ENCODE data around the gene SLC66A2.

The SLC66A2 gene

DNA sequence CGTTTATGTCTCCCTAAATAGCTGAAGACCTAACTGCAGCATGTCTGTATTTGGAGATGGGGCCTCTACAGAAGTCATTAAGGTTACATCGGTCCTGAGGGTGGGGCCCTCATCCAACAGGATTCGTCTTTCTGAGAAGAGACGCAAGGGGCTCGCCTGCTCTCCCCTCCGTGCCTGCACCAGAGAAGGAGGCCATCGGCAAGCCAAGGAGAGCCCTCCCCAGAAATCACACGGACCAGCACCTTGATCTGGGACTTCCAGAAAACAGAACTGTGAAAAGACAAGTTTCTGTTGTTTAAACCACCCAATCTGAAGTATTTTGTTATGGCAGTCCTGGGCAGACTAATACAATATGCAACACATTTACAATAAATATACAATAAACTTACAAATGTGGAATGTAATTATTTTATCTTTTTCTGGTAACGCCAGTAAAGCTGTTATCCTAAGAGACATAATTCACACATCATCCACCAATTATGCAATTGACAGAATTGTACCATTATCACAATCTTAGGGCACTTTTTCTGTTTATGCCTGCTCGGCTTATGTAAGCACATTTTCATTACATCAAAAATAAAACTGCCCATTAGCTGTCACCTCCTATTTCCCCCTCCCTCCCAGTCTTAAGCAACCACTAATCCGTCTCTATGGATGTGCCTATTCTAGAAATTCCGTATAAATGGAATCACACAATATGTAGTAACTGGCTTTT, 19.1 kb upstream of the SLC66A2 start:
- no peak for DNase-seq

DNA sequence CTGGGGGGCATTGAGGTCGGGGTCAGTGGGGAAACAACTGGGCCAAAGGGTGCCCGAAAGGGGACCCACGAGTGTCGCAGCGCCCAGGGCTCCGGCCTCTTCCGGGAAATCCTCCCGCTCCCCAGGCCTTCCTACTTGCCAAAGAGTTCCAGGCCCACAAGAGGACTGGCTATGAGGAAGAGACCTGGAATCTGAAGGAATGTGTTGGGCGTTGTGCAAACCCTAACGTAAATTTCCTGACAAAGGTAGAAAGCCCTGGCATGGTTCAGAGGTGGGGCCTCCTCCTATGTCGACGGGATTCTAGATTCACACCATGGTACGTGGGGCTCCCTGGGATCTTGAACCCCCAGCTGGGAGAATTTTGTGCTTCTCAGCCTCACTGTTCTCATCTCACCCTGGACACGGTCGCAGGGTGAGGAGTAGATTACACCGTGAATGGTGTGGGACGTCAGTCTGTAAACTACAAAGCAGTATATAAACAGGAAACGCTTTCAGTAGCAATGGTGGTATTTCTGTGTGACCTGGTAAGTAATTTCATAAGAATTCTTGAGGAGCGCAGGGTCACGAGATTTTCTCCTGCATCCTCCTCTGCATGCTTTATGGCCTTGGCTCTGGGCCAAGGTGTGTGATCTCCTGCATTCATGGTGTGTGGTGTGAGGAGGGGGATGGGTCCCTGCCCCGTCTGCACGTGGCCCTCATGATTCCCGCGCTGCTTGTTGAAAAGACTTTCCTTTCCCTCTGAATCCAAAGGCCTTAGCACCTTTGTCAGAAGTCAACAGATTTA, 13.9 kb upstream of the SLC66A2 start:
- peak; percentile 93 for DNase-seq

DNA sequence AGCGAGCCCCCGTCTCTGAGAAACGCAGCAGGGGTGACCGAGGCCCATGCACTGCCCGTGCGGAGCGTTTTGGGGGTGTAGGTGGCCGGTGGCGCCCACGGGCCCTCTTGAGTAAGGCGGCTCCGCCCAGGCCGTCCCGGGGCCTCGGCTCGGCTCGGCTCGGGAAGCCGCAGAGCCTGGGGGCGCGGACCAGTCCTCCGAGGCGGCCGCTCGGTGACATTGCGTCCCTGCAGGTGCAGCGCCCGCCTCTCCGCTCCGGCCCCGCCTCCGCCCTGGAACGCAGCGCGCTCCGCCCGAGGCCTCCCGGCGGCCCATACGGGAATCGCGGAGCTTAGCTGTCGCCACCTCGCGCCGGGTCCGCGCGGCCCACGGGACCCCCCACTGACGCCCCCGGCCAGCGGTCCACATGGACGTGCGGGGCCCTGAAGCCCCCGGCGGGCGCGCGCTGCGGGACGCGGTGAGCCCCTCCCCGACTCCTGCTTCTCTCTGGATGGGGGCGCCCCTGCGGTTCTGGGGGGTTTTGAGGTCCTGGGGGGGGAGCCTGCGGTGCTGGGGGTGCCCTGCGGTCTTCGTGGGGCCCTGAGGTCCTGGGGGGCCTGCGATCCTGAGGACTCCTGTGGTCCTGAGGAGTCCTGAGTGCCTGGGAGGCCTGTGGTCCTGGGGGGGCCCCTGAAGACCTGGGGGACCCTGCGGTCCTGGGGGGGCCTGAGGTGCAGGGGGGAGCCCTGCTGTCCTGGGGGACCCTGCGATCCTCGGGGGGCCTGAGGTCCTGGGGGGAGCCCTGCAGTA, 13.1 kb upstream of the SLC66A2 start, which contains the start of gene HSBP1L1:
HSBP1L1 (plus strand) TSS at position 314 of the 789 bp plus-strand sequence; CDS start at position 407, 93 bp downstream.
- peak; percentile 96 for DNase-seq

DNA sequence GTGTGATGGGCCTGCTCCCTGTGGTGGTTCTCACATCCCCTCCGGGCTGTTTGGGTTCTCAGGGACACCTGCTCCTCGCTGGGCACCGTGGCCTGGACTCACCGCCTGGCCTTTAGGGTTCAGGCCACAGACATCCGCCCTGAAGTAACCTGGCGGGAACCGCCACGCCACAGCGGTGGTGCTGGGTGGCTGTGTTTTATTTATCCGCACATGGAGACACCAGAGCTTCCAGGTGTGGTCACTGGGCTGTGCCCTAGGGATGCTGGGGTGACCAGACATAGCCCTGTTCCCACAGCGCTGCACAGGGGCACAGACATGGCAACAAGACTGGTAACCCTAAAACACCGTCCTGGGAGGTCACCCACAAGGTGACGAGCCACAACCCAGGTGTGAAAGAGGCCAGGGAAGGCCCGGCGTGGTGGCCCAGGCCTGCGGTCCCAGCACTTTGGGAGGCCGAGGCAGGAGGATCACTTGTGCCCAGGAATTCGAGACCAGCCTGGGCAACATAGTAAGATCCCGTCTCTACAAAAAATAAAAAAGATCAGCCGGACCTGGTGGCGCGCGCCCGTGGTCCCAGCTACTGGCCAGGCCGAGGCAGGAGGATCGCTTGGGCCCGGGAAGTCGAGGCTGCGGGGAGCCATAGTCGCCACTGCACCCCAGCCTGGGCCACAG, 12.3 kb upstream of the SLC66A2 start:
- DNase-seq: no peak

DNA sequence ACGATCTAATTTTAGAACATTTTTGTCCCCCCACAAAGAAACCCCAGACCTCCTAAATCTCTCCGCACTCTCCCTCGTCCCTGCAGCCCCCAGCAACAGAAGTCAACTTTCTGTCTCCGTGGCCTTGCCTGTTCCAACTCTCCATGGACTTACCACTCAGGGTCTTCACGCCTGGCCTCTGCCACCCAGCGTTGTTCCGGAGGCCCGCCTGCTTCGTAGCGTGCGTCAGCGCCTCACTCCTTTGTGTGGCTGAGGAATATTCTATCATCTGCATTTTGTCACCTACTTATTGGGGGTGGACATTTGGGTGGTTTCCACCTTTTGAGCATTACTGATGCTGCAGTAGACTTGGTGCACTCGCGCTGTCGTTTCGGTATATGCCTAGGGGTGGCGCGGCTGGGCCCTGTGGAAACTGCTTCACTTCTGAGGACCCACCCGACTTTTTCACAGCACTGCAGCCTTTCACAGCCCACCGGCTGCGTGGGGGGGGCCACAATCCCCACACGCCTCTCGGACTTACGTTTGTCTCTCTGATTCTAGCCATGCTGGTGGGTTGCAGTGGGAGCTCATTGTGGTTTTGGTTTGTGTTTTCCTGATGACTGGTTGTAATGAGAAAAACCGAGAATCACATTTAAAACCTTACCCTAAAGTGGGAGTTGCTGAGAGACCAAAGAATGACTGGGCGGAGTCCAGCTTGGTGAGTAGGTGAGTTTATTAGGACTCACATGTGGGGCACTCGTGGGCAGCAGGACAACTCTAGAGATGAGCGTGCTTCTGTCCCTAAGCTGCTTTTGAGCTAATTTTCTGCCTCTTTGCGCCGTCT, 11.6 kb upstream of the SLC66A2 start:
- DNase-seq: no peak

DNA sequence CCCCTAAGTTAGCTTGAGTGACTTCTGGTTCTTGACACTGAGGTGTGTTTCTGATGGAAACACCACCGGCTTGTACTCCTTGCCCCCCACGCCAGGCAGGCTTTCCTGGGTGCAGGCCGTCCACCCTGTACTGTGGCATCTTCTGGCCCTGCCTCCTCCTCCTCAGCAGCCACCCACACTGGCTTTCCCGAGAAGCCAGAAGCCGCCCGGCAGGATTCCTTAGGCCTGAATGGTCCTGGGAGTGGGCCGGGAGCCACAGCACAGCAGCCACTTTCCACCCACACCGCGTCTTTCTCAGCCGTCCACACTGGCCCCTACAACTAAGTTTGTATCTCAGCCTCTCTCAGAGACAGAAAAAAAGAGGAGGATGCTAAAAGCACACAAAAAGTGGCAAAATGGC, 10.9 kb upstream of the SLC66A2 start:
- DNase-seq: no peak

DNA sequence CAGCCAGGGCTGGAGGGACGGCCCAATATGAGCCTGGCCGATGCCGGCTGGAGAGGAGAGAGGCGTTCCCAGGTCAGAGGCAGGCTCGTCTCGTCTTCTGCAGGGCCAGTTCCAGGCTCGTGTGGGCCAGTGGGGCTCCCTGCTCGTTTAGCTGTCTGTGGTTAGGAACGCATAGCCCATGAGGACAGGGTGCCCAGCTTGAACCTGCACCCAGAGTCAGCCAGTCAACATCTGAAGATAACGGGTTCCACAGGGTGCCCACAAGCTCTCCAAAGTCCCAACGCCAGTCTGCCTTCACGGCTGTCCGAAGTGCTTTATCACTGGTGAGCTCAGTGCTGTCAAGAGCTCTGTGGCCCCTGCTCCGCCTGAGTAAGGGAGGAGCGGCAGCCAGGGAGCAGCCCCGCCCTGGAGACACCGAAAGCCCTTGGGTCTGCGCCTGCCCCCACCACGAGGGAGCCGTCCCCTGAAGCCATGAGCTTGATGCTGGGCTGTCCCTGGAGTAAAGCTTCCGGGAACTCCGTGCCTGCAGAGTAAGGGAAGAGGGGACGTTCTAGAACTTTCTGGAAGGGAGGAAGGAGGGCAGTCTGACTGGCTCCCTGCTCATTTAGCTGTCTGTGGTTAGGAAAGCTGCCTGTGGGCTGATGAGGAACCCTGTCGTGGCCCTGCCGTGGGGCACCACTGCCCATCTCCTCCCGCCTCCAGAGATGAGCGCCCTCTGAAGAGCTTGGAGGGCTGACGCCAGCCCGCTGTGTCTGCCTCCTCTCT, 10.3 kb upstream of the SLC66A2 start:
- no peak for DNase-seq

DNA sequence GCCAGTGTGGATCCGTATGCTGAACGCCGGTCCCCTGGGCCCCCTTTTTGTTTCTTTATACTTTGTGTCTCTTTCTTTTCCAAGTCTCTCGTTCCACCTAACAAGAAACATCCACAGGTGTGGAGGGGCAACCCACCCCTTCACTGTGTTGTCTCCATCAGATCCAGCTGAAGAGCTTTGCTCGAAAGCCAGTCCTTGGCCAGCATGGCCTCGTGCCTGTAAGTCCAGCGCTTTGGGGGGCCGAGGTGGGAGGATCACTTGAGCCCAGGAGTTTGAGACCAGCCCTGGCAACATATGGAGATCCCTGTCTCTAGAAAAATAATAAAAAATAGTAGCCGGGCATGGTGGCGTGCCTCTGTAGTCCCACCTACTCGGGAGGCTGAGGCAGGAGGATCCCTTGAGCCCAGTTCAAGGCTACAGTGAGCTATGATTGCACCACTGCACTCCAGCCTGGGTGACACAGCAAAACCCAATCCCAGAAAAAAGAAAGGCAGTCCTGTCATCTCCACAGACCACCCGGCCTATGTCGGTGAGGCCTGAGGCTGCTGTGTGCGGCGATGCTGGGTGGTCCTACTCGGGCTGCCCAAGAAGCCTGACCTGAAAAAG, 9.6 kb upstream of the SLC66A2 start:
- DNase-seq: no peak

DNA sequence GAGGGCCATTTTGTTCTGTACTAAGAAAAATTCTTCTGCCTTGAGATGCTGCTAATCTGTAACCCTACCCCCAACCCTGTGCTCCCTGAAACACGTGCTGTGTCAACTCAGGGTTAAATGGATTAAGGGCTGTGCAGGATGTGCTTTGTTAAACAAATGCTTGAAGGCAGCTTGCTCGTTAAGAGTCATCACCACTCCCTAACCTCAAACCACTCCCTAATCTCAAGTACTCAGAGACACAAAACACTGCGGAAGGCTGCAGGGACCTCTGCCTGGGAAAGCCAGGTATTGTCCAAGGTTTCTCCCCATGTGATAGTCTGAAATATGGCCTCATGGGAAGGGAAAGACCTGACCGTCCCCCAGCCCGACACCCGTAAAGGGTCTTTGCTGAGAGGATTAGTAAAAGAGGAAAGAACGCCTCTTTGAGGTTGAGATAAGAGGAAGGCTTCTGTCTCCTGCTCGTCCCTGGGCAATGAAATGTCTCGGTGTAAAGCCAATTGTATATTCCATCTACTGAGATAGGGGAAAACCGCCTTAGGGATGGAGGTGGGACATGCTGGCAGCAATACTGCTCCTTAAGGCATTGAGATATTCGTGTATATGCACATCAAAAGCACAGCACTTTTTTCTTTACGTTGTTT, 8.8 kb upstream of the SLC66A2 start:
- peak; percentile 64 for DNase-seq

DNA sequence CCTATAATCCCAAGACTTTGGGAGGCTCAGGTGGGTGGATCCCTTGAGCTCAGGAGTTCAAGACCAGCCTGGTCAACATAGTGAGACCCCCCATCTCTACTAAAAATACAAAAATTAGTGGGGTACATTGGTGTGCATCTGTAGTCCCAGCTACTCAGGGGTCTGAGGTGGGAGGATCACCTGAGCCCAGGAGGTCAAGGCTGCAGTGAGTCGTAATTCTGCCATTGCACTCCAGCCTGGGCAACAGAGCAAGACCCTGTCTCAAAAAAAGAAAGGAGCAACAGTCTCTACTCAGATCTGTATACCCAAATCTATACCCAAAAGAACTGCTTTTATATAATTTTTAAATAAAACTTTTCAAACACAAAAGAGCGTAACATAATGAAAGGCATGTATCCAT, 7.5 kb upstream of the SLC66A2 start:
- DNase-seq: no peak

DNA sequence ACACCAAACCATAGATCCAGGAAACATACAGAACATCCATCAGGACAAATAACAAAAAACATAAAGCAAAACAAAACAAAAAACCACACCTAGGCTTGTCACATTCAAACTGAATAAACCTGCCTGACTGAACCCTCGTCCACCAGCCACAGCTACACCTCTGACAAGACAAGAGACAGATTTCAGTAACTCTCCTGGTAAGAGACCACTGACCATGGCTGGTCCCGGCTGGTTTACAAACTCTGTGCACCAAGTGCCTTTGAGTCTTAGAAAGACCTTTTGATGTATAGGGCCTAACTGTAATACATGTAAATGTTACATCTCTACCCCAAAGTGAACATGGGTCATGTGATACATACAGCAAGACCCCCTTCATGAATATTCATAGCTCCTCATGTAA, 4.8 kb upstream of the SLC66A2 start:
- DNase-seq: no peak

DNA sequence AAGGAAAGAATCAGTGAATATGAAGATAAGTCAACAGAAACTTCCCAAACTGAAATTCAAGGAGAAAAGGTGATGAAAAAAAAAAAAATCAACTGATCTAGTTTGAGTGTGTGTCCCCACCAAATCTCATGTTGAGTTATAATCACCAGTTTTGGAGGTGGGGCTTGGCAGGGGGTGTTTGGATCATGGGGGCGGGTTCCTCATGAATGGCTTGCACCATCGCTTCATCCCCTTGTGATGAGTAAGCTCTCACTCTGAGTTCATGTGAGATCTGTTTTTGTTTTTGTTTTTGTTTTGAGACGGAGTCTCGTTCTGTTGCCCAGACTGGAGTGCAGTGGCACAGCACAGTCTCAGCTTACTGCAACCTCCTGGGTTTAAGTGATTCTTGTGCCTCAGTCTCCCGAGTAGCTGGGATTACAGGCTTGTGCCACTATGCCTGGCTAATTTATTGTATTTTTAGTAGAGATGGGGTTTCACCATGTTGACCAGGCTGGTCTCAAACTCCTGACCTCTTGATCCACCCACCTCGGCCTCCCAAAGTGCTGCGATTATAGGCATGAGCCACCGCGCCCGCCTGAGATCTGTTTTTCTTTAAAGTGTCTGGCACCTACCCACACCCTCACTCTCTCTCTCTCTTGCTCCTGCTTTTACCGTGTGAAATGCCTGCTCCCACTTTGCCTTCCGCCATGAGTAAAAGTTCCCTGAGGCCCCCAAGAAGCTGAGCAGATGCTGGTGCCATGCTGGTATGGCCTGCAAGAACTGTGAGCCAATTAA, 4.0 kb upstream of the SLC66A2 start:
- DNase-seq: no peak

DNA sequence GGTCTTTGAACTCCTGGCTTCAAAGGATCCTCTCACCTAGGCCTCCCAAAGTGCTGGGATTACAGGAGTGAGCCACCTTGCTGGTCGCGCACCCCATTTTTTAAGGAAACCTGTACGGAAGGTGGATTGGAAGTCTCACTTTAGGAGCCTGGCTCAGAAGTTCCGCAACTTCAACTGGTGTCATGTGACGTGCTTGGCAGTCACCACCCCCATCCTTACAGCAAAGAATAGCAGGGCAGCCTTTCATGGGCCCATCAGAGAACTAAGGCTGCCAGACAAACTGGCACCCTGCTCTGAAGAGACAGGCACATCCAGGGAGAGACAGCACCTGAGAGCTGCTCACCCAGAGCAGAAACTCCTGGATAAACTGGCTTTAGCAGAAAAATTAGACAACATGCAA, 3.3 kb upstream of the SLC66A2 start:
- DNase-seq: no peak

DNA sequence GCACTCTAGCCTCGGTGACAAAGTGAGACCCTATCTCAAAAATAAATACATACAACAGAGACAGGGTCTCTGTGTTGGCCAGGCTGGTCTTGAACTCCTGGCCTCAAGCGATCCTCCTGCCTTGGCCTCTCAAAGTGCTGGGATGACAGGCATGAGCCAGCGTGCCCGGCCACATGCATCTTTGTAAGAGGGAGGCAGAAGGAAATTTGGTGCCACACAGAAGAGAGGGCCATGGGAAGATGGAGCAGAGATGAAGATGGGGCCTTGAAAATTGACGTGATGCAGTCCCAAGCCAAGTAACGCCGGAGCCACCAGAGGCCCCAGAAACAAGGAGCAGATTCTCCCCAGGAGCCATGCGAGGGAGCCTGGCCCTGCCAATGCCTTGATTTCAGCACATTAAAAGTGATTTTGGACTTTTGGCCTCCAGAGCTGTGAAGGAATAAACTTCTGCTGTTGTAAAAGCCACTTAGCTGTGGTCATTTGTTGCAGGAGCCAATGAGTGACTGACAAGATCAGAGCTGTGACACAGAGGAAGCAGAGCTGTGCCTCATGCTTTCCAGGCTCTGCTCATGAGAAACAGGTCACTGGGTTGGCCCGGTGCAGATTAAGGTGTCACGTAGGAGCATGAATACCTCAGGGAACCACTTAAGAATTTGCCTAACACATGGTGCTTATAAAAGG, 2.7 kb upstream of the SLC66A2 start:
- DNase-seq: peak; percentile 34

DNA sequence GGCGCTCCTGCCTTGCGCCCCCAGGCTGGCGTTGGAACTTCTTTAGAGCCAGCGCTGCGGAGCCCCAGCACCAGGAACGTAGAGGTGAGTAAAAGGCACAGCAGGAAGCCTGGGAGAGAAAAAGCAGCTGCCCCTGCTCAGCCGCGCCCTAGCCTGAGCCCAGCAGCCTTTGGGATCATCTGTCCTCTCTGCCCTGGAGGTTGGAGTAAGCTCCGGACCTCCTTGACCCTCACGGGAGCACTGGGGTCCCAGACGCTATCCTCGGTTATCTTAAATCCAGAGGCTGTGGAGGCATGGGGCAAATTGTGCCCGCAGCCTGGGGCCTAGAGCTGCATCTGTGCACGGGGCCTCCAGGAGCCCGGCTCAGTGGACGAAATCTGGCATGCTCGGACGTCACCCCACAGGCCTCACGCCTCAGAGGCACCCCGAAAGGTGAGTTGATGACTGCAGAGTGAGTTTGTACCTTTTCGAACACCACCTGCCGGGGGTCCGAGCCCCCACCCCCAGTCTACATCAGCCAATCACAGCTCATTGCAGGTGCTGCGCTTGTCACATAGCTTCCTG, 1.6 kb upstream of the SLC66A2 start:
- DNase-seq: peak; percentile 36

DNA sequence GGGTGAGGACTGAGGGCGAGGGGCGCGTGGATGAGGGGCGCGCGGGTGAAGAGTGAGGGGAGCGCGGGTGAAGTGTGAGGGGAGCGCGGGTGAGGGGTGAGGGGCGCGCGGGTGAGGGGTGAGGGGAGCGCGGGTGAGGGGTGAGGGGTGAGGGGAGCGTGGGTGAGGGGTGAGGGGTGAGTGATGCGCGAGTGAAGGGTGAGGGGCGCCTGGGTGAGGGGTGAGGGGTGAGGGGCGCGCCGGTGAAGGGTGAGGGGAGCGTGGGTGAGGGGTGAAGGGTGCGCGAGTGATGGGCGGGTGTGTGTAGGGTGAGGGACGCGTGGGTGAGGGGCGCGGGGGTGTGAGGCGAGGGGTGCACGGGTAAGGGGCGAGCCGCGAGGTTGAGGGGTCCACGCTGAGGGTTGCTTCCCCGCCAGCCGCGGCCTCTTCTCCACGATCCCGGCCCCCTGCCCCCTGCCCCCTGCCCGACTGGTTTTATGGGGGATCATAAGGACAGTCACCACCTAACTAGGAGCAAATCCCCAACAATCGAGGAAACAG, 1.1 kb upstream of the SLC66A2 start:
- DNase-seq: no peak

DNA sequence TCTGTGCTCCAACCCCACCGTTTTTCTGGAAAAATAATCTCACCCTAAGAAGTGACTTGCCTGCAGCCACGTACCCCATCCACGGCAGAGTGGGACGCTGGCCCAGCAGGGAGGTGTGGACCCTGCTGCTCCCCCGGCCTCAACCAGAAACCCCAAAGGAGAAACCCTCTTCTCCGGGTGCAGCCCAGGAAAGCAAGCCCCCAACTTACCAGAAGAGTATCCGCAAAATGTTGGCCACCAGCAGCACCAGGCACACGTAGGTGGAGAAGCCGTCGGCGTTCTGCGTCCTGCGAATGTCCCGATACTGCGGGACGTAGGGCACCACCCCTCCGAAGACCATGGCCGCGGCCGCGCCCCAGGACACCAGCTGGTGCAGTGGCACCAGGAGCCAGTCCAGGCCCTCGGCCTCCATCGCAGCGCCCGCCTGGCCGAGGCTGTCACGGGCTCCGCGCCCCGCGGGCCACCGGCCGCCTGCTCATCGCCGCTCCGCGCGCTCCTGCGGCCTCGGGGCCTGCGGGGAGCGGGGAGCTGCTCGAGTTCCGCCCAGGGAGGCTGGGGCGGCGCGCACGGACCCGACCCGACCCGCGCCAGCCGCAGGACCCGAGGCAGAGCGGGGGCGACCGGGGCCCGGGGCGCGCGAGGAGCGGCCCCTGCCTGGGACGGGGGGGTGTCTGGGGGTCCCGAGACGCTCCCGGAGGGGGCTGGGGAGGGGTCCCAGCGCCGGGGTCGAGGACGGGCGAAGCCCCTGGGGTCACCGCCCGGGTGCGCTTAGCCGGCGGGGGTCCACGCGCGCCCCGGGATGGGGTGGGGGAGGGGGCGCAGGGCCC, 725 bp downstream of the SLC66A2 start:
- DNase-seq: peak; percentile 74
